NCI-H146 (cell line): ENCODE results near the gene DUSP7.
A peak's percentile ranks its signal among the peaks of the same experiment; 100 is the strongest.

Experiments
- DNase-seq: peaks from one replicate; lab custom pipeline; 2025; lab: John Stamatoyannopoulos, UW

DUSP7 gene

GRCh38 chr3:52068055-52068571 lies 11.7 kb upstream of the DUSP7 start:
- DNase-seq, result no peak

GRCh38 chr3:52067526-52067925 lies 11.2 kb upstream of the DUSP7 start:
- no peak for DNase-seq

DNA sequence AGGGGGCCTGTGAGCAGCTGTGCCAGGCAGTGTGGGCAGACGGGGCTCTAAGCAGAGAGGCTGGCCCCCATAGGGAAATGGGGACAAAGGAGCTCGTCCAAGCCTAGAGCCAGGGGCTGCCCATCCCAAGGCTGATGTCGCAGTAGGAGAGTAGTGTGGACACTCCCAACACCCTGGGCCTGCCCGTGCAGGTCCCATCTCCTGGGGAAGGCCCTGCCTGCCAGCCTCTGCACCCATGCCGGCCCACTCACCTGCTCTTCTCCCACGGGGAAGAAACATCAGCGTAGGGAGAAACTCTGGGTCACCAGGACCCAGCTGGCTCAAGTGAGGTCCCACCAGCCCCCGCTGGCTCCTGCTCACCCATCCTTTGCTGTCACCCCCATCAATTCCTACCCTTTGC lies 10.7 kb upstream of the DUSP7 start:
- no peak for DNase-seq

DNA sequence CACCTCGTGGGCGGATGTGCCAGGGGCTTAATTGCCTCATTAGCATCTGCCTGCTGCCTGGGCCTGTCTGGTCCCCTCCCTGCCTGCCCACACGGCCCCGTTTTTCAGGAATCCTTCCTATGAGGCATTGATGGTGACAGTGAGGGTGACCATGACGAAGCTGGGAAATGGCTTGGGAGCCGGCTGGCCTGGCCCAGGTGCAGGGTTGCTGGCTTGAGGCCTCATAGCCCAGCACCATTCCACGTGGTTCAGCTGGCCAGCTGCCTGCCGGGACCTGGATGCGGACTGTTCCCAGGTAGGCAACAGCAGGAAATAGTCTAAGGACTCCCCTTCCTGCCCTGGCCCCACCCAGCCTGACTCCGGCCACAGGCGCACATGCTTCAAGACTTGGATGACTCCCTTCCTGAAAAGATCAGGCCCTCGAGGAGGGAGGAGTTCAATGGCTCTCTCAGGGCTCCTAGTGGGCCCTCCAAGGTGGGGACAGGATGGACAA lies 8.9 kb upstream of the DUSP7 start:
- DNase-seq, result no peak

GRCh38 chr3:52064561-52064960 lies 8.2 kb upstream of the DUSP7 start:
- DNase-seq, result no peak

- no peak for DNase-seq
Measured at GRCh38 chr3:52063026-52063723, 6.8 kb upstream of the DUSP7 start.

DNA sequence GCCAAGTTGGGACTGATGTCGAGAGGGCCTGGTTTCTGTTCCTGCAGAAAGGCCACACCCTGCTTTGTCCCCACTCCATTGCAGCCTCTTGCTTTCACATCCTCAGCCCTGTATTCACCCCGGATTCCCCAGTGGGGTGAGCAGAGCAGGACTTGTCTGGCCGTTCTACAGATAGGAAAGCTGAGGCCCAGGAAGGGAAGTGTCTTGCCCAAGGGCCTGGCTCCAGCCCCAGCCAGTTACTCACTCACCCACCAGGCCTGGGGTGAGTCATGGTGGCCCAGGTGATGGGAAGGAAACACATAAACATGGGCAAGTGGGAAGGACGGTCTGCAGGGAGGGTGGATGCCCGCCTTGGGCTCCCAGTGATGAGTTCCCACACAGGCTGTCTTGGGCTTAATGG lies 6.1 kb upstream of the DUSP7 start:
- no peak for DNase-seq

GRCh38 chr3:52061121-52061910 lies 4.9 kb upstream of the DUSP7 start:
- no peak for DNase-seq

DNA sequence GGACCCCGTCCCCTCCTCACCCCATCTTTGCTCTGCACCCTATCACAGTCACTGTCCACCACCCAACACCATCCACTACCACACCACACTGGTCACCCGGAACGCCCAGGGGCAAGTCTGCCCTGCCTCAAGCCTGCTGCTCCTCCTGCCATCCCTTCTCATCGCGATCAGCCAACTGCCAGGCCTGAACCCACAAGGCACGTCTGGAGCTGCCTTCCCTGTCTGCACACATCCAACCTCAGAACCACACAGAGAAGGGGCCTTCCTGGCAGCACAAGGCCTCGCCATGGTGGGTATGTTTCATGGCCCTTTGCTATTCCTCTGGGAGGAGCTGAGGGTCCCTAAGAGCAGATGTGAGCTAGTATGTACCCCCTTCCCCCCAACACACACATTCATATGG lies 3.4 kb upstream of the DUSP7 start:
- no peak for DNase-seq

DNA sequence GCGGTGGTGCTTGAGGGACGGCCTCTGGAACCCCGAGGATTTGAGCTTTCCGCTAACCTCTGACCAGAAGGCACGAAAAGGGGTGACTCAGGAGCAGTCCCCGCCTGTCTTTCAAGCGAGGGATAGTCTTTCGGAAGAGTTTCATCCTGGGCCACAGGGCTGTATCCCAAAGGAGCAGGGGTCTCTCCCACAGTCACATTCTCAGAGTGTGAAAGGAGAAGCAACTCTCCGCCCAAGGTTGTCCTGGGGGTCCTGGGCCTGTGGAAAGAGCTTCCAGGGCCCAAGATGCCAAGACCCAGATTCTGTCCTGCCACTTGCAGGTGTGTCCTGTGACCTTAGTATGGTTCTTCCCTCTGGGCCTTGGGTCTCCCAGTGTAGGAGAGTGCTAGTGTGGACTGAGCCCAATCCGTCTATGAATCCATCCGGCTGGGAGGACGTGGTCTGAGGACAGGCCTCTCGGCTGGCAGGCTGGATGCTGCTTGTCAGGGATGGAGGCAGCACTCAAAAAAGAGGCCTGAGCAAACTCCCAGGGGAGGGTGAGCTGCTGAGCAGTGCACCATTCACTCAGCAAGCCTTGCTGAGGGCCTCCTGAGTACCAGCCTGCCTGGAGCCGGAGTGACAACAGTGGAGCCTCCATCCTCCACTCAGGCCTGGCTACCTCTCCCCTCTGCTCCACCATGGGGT lies 1.6 kb upstream of the DUSP7 start:
- no peak for DNase-seq

GRCh38 chr3:52056968-52057811 lies 819 bp upstream of the DUSP7 start:
- DNase-seq, result peak; percentile 96

DNA sequence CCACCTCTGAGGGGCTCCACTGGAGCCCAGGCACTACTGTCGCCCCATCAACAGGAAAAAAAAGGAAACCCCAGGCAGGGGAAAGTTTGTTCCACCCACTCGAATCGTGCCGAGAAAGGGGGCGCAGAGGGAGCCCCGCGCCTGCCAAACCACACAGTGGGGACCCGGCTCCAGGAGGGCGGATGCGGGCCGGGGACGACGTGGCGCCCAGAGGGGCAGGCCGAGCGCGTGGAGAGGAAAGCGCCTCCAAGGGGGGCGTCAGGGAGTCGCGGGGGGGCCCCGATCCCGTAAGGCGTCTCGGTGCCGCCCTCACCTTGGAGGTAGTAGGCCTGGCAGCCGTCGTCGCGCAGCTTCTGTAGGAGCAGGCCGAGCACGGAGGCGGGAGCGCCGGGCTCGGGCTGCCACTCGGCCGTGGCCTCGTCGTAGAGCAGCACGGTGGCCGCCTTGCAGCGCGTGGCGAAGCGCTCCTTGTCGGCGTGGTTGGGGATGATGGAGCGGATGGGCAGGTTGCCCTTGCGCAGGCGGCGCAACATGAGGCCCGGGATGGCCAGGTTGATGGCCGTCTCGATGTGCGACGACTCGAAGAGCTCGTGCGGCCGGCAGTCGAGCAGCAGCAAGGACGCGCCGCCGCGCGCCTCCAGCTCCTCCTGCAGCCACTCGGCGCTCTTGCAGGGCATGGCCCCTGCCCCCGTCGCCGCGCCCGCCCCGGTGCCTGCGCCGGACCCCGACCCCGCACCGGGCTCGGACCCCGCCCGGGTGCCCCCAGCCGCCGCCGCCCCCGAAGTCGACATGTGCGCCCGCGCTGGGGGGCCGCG lies 627 bp downstream of the DUSP7 start:
- peak; percentile 47 for DNase-seq

GRCh38 chr3:52054661-52055511 lies 1.5 kb downstream of the DUSP7 start:
- DNase-seq, result no peak

DNA sequence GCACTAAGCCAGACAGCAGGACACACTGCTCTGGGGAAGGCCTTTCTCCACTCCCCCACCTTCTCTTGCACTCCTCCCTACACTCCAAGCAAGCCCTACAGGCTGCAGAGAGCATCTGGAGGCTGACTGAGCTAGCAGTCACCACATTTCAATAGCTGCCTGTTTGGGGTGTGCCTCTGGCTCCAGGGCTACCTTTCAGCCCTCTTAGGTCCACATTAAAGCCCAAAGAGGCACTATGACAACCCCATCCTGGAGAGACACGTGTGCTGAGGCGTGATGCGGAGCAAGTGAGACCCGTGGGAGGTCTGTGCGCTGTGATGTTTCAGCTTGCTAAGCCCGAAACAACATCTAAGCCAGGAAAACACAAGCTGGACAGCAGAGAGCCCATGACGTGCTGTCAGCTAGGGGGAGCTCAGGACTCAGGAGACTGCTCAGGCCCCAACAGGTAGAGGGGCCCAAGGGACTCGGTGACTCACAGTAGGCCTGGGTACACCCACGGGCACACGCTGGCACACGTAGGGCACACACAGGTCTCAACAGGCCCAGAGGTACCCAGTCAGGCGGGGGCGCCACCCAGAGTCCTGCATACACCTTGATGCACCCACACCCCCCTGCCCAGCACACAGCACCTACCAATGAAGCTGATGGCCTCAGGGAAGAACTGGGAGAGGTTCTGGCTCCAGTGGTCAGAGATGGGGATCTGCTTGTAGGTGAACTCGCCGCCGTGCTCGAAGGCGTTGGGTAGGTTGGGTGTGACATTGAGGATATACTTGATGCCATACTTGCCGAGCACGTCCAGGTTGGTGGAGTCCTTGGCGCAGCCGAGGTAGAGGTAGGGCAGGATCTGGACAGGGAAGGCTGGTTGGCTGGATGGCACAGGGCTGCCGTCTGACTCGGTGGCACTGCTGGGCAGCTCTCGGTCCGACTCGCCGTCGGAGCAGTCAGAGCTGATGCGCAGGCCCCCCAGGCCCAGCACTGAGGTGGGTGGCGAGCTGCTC lies 2.8 kb downstream of the DUSP7 start:
- no peak for DNase-seq

- DNase-seq, result no peak
Measured at GRCh38 chr3:52052831-52053306, 3.5 kb downstream of the DUSP7 start.

- DNase-seq, result no peak
Measured at GRCh38 chr3:52051444-52051843, 4.9 kb downstream of the DUSP7 start.

- DNase-seq, result no peak
Measured at GRCh38 chr3:52050571-52050970, 5.8 kb downstream of the DUSP7 start.

- no peak for DNase-seq
Measured at GRCh38 chr3:52049503-52049902, 6.9 kb downstream of the DUSP7 start.
